ENCODE data around the gene TMEM52B. TPM values are rescaled to one million over a fixed set of nuclear protein-coding genes. Genes with fewer than 3 reads are reported as not detected.

Gene TMEM52B
- total RNA-seq, 2 donors from 2014 or later: not detected

GRCh38 chr12:10153271-10154144 lies 25.3 kb upstream of the TMEM52B start:
- TF ChIP-seq CTCF (IDR thresholded peaks at IDR 0.05): peak; percentile 87
- peak; percentile 66 for DNase-seq
- intact Hi-C loops (cut with DNase I): loop anchor here (2.0 kb wide), 1 partner anchor 37 kb away; no protein-coding TSS in a partner anchor
- no peaks in the 10 kb centered on the region for H3K36me3 ChIP-seq
- H3K27me3 ChIP-seq: no peaks in the 10 kb centered on the region
- no peaks in the 10 kb centered on the region for H3K4me1 ChIP-seq
- no peaks in the 10 kb centered on the region for H3K9me3 ChIP-seq
- peak overlapping the region; percentile 0 for H3K27ac ChIP-seq
- H3K9ac ChIP-seq (ENCODE audit: low read depth in 2 of 2, low read length in 2 of 2): peak overlapping the region; percentile 59 to 77
- peak overlapping the region; percentile 44 for H3K4me3 ChIP-seq

GRCh38 chr12:10154145-10154496 lies 24.7 kb upstream of the TMEM52B start:
- Histone ChIP-seq H3K9ac (ENCODE audit: low read depth in 2 of 2, low read length in 2 of 2) (peak overlapping the region; percentile 59 to 77), H3K4me3 (peak overlapping the region; percentile 44)
- intact Hi-C loops (cut with DNase I): no loop called here

GRCh38 chr12:10155966-10156365 lies 22.9 kb upstream of the TMEM52B start:
- no peak overlapping the region for H3K4me3 ChIP-seq
- no peak for TF ChIP-seq CTCF (IDR thresholded peaks at IDR 0.05)
- H3K27me3 ChIP-seq: no peaks in the 10 kb centered on the region
- no peaks in the 10 kb centered on the region for H3K4me1 ChIP-seq
- H3K36me3 ChIP-seq: no peaks in the 10 kb centered on the region
- no peak for DNase-seq
- H3K9me3 ChIP-seq: no peaks in the 10 kb centered on the region
- intact Hi-C loops (cut with DNase I): no loop called here
- H3K27ac ChIP-seq: no peak overlapping the region
- H3K9ac ChIP-seq (ENCODE audit: low read depth in 2 of 2, low read length in 2 of 2): no peak overlapping the region

More at GRCh38 chr12:10154145-10154496, 24.7 kb upstream of the TMEM52B start:
- Histone ChIP-seq H3K27ac (no peak overlapping the region), H3K36me3 (no peaks in the 10 kb centered on the region), H3K4me1 (no peaks in the 10 kb centered on the region), H3K9me3 (no peaks in the 10 kb centered on the region), H3K27me3 (no peaks in the 10 kb centered on the region)
- no peak for TF ChIP-seq CTCF (IDR thresholded peaks at IDR 0.05)
- DNase-seq: no peak

- no peak for TF ChIP-seq CTCF (IDR thresholded peaks at IDR 0.05)
Observed at GRCh38 chr12:10158406-10158805, 20.4 kb upstream of the TMEM52B start.

GRCh38 chr12:10159280-10159679 lies 19.6 kb upstream of the TMEM52B start:
- no peak overlapping the region for H3K4me3 ChIP-seq
- H3K4me1 ChIP-seq: no peaks in the 10 kb centered on the region
- H3K9ac ChIP-seq (ENCODE audit: low read depth in 2 of 2, low read length in 2 of 2): no peak overlapping the region
- TF ChIP-seq CTCF (IDR thresholded peaks at IDR 0.05): no peak
- H3K27me3 ChIP-seq: no peaks in the 10 kb centered on the region
- DNase-seq: no peak
- intact Hi-C loops (cut with DNase I): no loop called here
- no peak overlapping the region for H3K27ac ChIP-seq
- no peaks in the 10 kb centered on the region for H3K9me3 ChIP-seq
- no peaks in the 10 kb centered on the region for H3K36me3 ChIP-seq

More at GRCh38 chr12:10158406-10158805, 20.4 kb upstream of the TMEM52B start:
- DNase-seq: no peak
- H3K9me3 ChIP-seq: no peaks in the 10 kb centered on the region
- no peak overlapping the region for H3K9ac ChIP-seq (ENCODE audit: low read depth in 2 of 2, low read length in 2 of 2)
- no peaks in the 10 kb centered on the region for H3K36me3 ChIP-seq
- no peak overlapping the region for H3K27ac ChIP-seq
- H3K4me1 ChIP-seq: no peaks in the 10 kb centered on the region
- H3K4me3 ChIP-seq: no peak overlapping the region
- intact Hi-C loops (cut with DNase I): no loop called here
- H3K27me3 ChIP-seq: no peaks in the 10 kb centered on the region
